IPS-18c (cell line): ENCODE data around the gene CACNA1F.

Source experiments
- H3K4me3 ChIP-seq: 2 replicates; pipeline ENCODE4 v1.7.0; 2013; ENCODE audit warnings: low read depth, mild to moderate bottlenecking, low read length, moderate library complexity; ENCODE audit not compliant: insufficient read depth
- H3K9me3 ChIP-seq: one replicate; pipeline ENCODE4 v1.6.1; 2013; ENCODE audit warnings: mild to moderate bottlenecking, low read length, moderate library complexity; ENCODE audit not compliant: control insufficient read depth, insufficient read depth

The CACNA1F gene

DNA sequence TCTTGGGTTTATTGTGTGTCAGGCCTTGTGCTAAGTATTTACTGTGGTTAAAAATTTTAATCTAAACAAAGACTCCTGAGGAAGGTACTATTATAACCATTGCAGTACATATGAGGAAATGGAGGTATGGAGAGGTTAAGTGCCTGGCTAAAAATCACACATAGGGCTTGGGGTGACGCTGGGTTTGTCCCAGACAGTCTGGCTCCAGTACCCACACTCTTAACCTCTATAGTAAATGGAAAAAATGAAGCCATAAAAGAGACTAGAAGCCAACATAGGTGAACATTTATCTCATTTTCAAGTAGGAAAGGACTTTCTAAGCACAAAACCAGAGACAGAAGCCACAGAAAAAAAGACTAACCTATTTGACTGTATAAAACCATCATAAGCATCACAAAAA lies 29.5 kb upstream of the CACNA1F start:
- Histone ChIP-seq H3K9me3 (peaks cover 10% of the 10 kb centered on the region), H3K4me3 (no peak overlapping the region)

- H3K4me3 ChIP-seq = no peak overlapping the region
Measured at GRCh38 chrX:49260221-49260985, 27.3 kb upstream of the CACNA1F start.

DNA sequence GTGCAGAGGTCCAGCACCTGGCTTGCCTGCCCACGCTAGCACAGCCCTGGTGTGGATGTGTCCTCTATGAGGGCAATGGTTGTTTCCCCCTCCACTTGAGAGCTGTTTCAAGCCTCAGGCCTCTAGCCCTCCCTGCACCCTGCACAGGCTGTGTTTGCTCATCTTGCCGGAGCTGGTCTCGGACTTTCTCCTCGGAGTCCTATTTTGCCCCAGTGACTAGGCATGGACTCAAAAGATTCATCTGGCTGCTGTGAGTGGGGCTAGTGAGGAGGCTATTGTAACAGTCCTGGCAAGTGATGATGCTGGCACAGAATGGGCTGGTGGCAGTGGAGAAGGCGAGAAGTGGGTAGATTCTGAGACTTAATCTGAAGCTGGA lies 25.6 kb upstream of the CACNA1F start:
- Histone ChIP-seq H3K9me3 (peaks cover 13% of the 10 kb centered on the region), H3K4me3 (no peak overlapping the region)

More at GRCh38 chrX:49260221-49260985, 27.3 kb upstream of the CACNA1F start:
- peaks cover 10% of the 10 kb centered on the region for H3K9me3 ChIP-seq

GRCh38 chrX:49257846-49258748 lies 25.0 kb upstream of the CACNA1F start:
- Histone ChIP-seq H3K4me3 (no peak overlapping the region), H3K9me3 (peaks cover 13% of the 10 kb centered on the region)

DNA sequence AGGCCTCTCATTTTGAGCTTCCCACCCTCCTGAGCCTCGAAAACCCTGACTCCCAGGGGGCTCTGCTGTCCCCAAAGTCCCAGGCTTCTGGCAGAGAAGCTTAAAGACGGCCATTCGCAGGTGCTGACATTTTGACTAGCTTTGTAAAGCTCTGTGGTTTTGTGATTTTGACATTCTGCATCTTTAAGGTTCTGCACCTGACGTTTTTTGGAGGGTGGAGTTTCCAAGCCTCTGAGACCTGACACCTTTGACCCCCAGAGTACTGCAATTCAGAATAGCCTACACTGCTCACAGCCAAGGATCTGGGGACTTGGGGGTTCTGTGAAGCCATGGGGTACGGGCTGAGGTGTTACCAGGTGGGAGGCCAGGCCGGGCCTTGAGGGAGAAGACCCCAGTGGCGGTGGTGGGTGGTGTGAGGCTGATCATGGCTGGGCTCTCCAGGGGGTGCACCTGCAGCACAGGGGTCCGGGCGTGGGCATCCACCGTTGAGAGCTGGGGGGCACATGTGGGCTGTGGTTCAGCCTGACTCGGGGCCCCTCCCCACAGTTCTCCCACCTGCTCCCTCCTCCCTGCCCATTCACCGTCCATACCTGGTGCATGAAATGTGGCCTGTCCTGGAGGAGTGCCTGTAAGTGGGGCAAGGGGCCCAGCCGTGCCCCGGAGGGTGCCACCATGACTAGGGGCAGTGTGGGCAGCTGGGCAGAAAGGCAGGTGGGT lies 24.1 kb upstream of the CACNA1F start:
- no peak overlapping the region for H3K4me3 ChIP-seq
- H3K9me3 ChIP-seq = peaks cover 13% of the 10 kb centered on the region

- Histone ChIP-seq H3K9me3 (peaks cover 10% of the 10 kb centered on the region), H3K4me3 (no peak overlapping the region)
Measured at GRCh38 chrX:49256268-49256995, 23.3 kb upstream of the CACNA1F start.

GRCh38 chrX:49254639-49255038 lies 21.5 kb upstream of the CACNA1F start:
- Histone ChIP-seq H3K4me3 (no peak overlapping the region), H3K9me3 (peaks cover 9% of the 10 kb centered on the region)

- no peak overlapping the region for H3K4me3 ChIP-seq
- H3K9me3 ChIP-seq = peaks cover 12% of the 10 kb centered on the region
Measured at GRCh38 chrX:49251325-49251724, 18.2 kb upstream of the CACNA1F start.

DNA sequence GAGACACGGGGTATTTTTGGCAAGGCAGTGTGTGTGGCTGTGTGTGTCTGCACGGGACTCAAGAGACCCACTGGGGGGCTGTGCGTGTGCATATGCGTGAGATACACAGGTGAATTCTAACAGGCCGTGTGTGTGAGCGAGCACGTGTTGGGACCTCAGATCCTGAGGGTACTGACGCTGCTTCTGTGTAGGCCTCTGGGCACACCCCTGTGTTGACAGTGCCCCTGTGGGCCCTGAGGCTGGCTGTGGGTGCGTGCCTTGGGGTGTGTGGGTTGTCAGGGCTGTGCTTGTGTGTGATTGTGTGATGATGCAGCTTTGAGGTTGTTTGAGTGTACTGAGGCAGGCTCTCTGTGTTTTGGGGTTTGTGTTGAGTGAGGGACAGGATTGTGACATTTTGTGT lies 17.4 kb upstream of the CACNA1F start:
- peaks cover 12% of the 10 kb centered on the region for H3K9me3 ChIP-seq
- no peak overlapping the region for H3K4me3 ChIP-seq

DNA sequence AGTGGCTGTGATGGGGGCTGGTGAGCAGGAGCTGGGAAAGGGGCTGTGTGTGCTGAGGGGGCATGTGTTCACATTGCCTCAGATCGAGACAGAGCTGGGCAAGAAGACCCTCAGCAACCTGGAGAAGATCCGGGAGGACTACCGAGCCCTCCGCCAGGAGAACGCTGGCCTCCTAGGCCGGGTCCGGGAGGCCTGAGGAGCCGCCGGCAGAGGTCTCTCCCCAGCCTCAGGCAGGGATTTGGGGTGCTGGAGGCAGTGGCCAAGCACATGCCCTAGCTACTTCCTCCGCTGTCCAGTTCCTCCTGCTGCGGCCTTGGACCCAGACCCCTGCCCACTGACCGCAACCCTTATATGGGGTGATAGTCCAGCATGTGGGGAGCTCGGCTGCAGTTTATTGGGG lies 16.9 kb upstream of the CACNA1F start:
- no peak overlapping the region for H3K4me3 ChIP-seq
- H3K9me3 ChIP-seq = peaks cover 12% of the 10 kb centered on the region

- Histone ChIP-seq H3K4me3 (no peak overlapping the region), H3K9me3 (peaks cover 15% of the 10 kb centered on the region)
Measured at GRCh38 chrX:49249616-49250015, 16.5 kb upstream of the CACNA1F start.

DNA sequence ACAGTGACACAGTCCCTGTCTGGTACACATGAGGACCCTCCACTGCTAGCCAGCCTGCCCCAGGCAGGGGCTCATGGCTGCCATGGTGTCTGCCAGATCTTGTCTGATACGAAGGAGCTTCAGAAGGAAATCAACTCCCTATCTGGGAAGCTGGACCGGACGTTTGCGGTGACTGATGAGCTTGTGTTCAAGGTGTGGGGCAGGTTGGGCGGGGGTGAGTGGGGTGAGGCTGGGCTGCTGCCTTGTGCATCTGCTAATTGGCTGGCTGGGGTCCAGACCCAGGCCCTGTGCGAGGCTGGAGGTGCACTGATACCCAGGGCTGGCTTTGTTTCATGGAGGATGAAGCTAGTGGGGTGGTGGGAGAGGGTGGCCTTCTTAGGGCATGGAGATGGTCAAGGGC lies 15.9 kb upstream of the CACNA1F start:
- Histone ChIP-seq H3K9me3 (peaks cover 15% of the 10 kb centered on the region), H3K4me3 (no peak overlapping the region)

- Histone ChIP-seq H3K4me3 (no peak overlapping the region), H3K9me3 (peaks cover 13% of the 10 kb centered on the region)
Measured at GRCh38 chrX:49247916-49248811, 15.0 kb upstream of the CACNA1F start.

- H3K4me3 ChIP-seq = no peak overlapping the region
- H3K9me3 ChIP-seq = peaks cover 14% of the 10 kb centered on the region
Measured at GRCh38 chrX:49247346-49247745, 14.2 kb upstream of the CACNA1F start.

- Histone ChIP-seq H3K4me3 (no peak overlapping the region), H3K9me3 (peaks cover 15% of the 10 kb centered on the region)
Measured at GRCh38 chrX:49246541-49246940, 13.4 kb upstream of the CACNA1F start.

DNA sequence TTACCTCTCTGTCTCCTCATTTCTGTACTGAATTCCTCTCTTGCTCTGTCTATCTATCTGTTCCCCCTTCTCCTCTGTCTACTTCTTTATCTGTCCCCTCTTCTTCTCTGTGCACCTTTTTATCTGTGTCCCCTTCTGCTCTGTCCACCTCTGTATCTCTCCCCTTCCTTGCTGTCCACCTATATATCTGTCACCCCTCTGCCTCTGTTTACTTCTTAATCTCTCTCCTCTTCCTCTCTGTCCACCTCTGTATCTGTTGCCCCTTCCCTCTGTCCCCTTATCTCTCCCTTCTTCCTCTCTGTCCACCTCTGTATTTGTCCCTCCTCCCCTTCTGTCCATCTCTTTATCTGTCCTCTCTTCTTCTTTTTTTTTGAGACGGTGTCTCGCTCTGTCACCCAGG lies 11.1 kb upstream of the CACNA1F start:
- H3K9me3 ChIP-seq = peaks cover 16% of the 10 kb centered on the region
- no peak overlapping the region for H3K4me3 ChIP-seq
